ENCODE results near the gene GDPD4. TPM values are rescaled to one million over a fixed set of nuclear protein-coding genes. Genes with fewer than 3 reads are reported as not detected.

The GDPD4 gene
- total RNA-seq, 1 experiment from 2014 or later = not detected

- H3K9me2 ChIP-seq (replicated peaks; ENCODE audit: low read length) = no peaks in the 10 kb centered on the region
- POLR2A ChIA-PET (ENCODE audit: unreplicated experiment) = no interaction called here
- H4K20me1 ChIP-seq (ENCODE audit: low read length) = no peaks in the 10 kb centered on the region
- no peak overlapping the region for H2AFZ ChIP-seq (ENCODE audit: low read length)
- no peak for DNase-seq
- no peaks in the 10 kb centered on the region for H3K27me3 ChIP-seq (ENCODE audit: low read length)
- H3F3A ChIP-seq (ENCODE audit: low read length, unreplicated experiment) = no peaks in the 10 kb centered on the region
- CTCF ChIA-PET = no interaction called here
- H3K9ac ChIP-seq (ENCODE audit: low read length) = no peak overlapping the region
- H3K9me3 ChIP-seq (ENCODE audit: low read length) = no peaks in the 10 kb centered on the region
- no peaks in the 10 kb centered on the region for H3K4me1 ChIP-seq (ENCODE audit: insufficient read depth, low read length)
- no peak overlapping the region for H3K27ac ChIP-seq (ENCODE audit: low read length)
- H3K4me3 ChIP-seq (ENCODE audit: low read length) = no peak overlapping the region
- no peak for TF ChIP-seq CTCF (conservative IDR thresholded peaks at IDR 0.05; ENCODE audit: low read depth, low read length)
- TF ChIP-seq EZH2 (IDR thresholded peaks at IDR 0.05; ENCODE audit: low read length, unreplicated experiment) = no peak
- TF ChIP-seq EZH2phosphoT487 (IDR thresholded peaks at IDR 0.05; ENCODE audit: borderline replicate concordance, low read length) = no peak
- no peak overlapping the region for H3K4me2 ChIP-seq (ENCODE audit: low read length)
- H3K36me3 ChIP-seq (ENCODE audit: low read depth, low read length) = no peaks in the 10 kb centered on the region
- BruUV-seq (replicated peaks) = no TSS peak
- no peaks in the 10 kb centered on the region for H3K79me2 ChIP-seq (ENCODE audit: low read length)
- intact Hi-C loops (cut with micrococcal nuclease) = no loop called here
- ATAC-seq = no peak
Observed at GRCh38 chr11:77322506-77322905, 21.0 kb upstream of the GDPD4 start.

GRCh38 chr11:77320351-77320750 is 18.9 kb upstream of the GDPD4 start:
- CTCF ChIA-PET = no interaction called here
- Histone ChIP-seq H3K9me3 (ENCODE audit: low read length) (no peaks in the 10 kb centered on the region), H3K27ac (ENCODE audit: low read length) (no peak overlapping the region), H3K27me3 (ENCODE audit: low read length) (no peaks in the 10 kb centered on the region), H3F3A (ENCODE audit: low read length, unreplicated experiment) (no peaks in the 10 kb centered on the region), H2AFZ (ENCODE audit: low read length) (no peak overlapping the region), H3K79me2 (ENCODE audit: low read length) (no peaks in the 10 kb centered on the region), H4K20me1 (ENCODE audit: low read length) (no peaks in the 10 kb centered on the region), H3K4me3 (ENCODE audit: low read length) (no peak overlapping the region), H3K4me2 (ENCODE audit: low read length) (no peak overlapping the region), H3K4me1 (ENCODE audit: insufficient read depth, low read length) (no peaks in the 10 kb centered on the region), H3K36me3 (ENCODE audit: low read depth, low read length) (no peaks in the 10 kb centered on the region), H3K9me2 (replicated peaks; ENCODE audit: low read length) (no peaks in the 10 kb centered on the region), H3K9ac (ENCODE audit: low read length) (no peak overlapping the region)
- intact Hi-C loops (cut with micrococcal nuclease) = no loop called here
- ATAC-seq (no peak), DNase-seq (no peak)
- no peak for TF ChIP-seq CTCF (conservative IDR thresholded peaks at IDR 0.05; ENCODE audit: low read depth, low read length)
- no peak for TF ChIP-seq EZH2phosphoT487 (IDR thresholded peaks at IDR 0.05; ENCODE audit: borderline replicate concordance, low read length)
- TF ChIP-seq EZH2 (IDR thresholded peaks at IDR 0.05; ENCODE audit: low read length, unreplicated experiment) = no peak
- POLR2A ChIA-PET (ENCODE audit: unreplicated experiment) = interaction anchor here (0.7 kb wide), 1 partner anchor 217 kb away, joined by 3 read pairs; no protein-coding TSS in a partner anchor
- no TSS peak for BruUV-seq (replicated peaks)

GRCh38 chr11:77318600-77318999 is 17.1 kb upstream of the GDPD4 start:
- H3K4me3 ChIP-seq (ENCODE audit: low read length) = no peak overlapping the region
- H3F3A ChIP-seq (ENCODE audit: low read length, unreplicated experiment) = no peaks in the 10 kb centered on the region
- no peaks in the 10 kb centered on the region for H3K9me3 ChIP-seq (ENCODE audit: low read length)
- CTCF ChIA-PET = no interaction called here
- no peaks in the 10 kb centered on the region for H3K36me3 ChIP-seq (ENCODE audit: low read depth, low read length)
- H3K4me1 ChIP-seq (ENCODE audit: insufficient read depth, low read length) = no peaks in the 10 kb centered on the region
- no peaks in the 10 kb centered on the region for H3K79me2 ChIP-seq (ENCODE audit: low read length)
- no peak overlapping the region for H2AFZ ChIP-seq (ENCODE audit: low read length)
- POLR2A ChIA-PET (ENCODE audit: unreplicated experiment) = no interaction called here
- ATAC-seq (no peak), DNase-seq (no peak)
- TF ChIP-seq CTCF (conservative IDR thresholded peaks at IDR 0.05; ENCODE audit: low read depth, low read length) (no peak), EZH2 (IDR thresholded peaks at IDR 0.05; ENCODE audit: low read length, unreplicated experiment) (no peak), EZH2phosphoT487 (IDR thresholded peaks at IDR 0.05; ENCODE audit: borderline replicate concordance, low read length) (no peak)
- H3K27ac ChIP-seq (ENCODE audit: low read length) = no peak overlapping the region
- no peak overlapping the region for H3K9ac ChIP-seq (ENCODE audit: low read length)
- H3K9me2 ChIP-seq (replicated peaks; ENCODE audit: low read length) = no peaks in the 10 kb centered on the region
- BruUV-seq (replicated peaks) = no TSS peak
- H3K27me3 ChIP-seq (ENCODE audit: low read length) = no peaks in the 10 kb centered on the region
- no peak overlapping the region for H3K4me2 ChIP-seq (ENCODE audit: low read length)
- intact Hi-C loops (cut with micrococcal nuclease) = loop anchor here (10.0 kb wide), 1 partner anchor 74 kb away; no protein-coding TSS in a partner anchor
- no peaks in the 10 kb centered on the region for H4K20me1 ChIP-seq (ENCODE audit: low read length)

All from PC-3 (cell line).